NCI-H1436 (cell line): Measurements from ENCODE around the gene ABCB6.
"Not testable (repeated sequence)": the region's sequence is repeated elsewhere in the genome, so short reads cannot be mapped to it uniquely, and the experiment has no call there.

Experiments used
- DNase-seq: peaks from one replicate; lab custom pipeline; 2025; lab: John Stamatoyannopoulos, UW

The ABCB6 gene

GRCh38 chr2:219213486-219214071 is 5.2 kb downstream of the ABCB6 start:
- DNase-seq, result no peak

GRCh38 chr2:219213026-219213415 is 5.7 kb downstream of the ABCB6 start:
- DNase-seq, result no peak

- no peak for DNase-seq
Measured at GRCh38 chr2:219210886-219211362, 7.8 kb downstream of the ABCB6 start.

GRCh38 chr2:219210196-219210885 is 8.4 kb downstream of the ABCB6 start:
- DNase-seq, result no peak

- DNase-seq, result no peak
Measured at GRCh38 chr2:219209236-219210195, 9.2 kb downstream of the ABCB6 start.

GRCh38 chr2:219207884-219208740 is 10.6 kb downstream of the ABCB6 start:
- no peak for DNase-seq

GRCh38 chr2:219207134-219207883 is 11.4 kb downstream of the ABCB6 start:
- no peak for DNase-seq

GRCh38 chr2:219206328-219207133 is 12.2 kb downstream of the ABCB6 start, which contains the start of gene ZFAND2B:
ZFAND2B (plus strand) TSS chr2:219206782; CDS start chr2:219206988, 206 bp downstream.
- DNase-seq, result peak; percentile 91

GRCh38 chr2:219205981-219206327 is 12.8 kb downstream of the ABCB6 start:
- no peak for DNase-seq

- DNase-seq, result no peak
Measured at GRCh38 chr2:219205165-219205538, 13.6 kb downstream of the ABCB6 start.

GRCh38 chr2:219204425-219205164 is 14.2 kb downstream of the ABCB6 start:
- no peak for DNase-seq

GRCh38 chr2:219201331-219201730 is 17.4 kb downstream of the ABCB6 start:
- not testable (repeated sequence) for DNase-seq

- DNase-seq, result not testable (repeated sequence)
Measured at GRCh38 chr2:219200502-219201326, 18.0 kb downstream of the ABCB6 start.

GRCh38 chr2:219199470-219200211 is 19.1 kb downstream of the ABCB6 start:
- no peak for DNase-seq

- no peak for DNase-seq
Measured at GRCh38 chr2:219198974-219199373, 19.8 kb downstream of the ABCB6 start.

GRCh38 chr2:219197388-219197787 is 21.4 kb downstream of the ABCB6 start:
- no peak for DNase-seq

- DNase-seq, result no peak
Measured at GRCh38 chr2:219186754-219187456, 31.9 kb downstream of the ABCB6 start.
